IMR-90 (cell line): ENCODE results near the gene LYZ. TPM values are rescaled to one million over a fixed set of nuclear protein-coding genes. Genes with fewer than 3 reads are reported as not detected.

ENCODE experiments used
- ATAC-seq: fragments of 200-7000 bp; cut with Tn5 transposase; 2 replicates; pipeline ENCODE4 v1.9.1; 2020; ENCODE audit warnings: low read depth, mild to moderate bottlenecking, moderate library complexity
- BruUV-seq: library from RNA; stranded (reverse); fragments of 400-500 nt; replicated peaks from 2 replicates; lab custom pipeline; 2021; lab: Mats Ljungman, UMichigan
- CTCF ChIA-PET: fragments of 300-600 bp; formaldehyde crosslinking; extraction: SDS; loops from one replicate; lab custom pipeline; 2021; ENCODE audit warnings: antibody characterized with exemption; lab: Yijun Ruan, JAX
- POLR2A ChIA-PET: fragments of 300-600 bp; sonication (Branson Sonifier 250); formaldehyde crosslinking; loops from one replicate; lab custom pipeline; 2022; ENCODE audit warnings: antibody characterized with exemption; ENCODE audit not compliant: unreplicated experiment; lab: Charles Lee
- DNase-seq: peaks from one replicate; pipeline ENCODE4 v3.0.0; 2013
- H2AFZ ChIP-seq: replicated peaks from 2 replicates; pipeline ENCODE3; 2013; ENCODE audit warnings: low read length, mild to moderate bottlenecking; ENCODE audit not compliant: poor library complexity
- H2AK5ac ChIP-seq: 2 replicates; pipeline ENCODE4 v1.6.1; 2013; ENCODE audit warnings: low read depth, low read length, inconsistent platforms
- H2AK9ac ChIP-seq: replicated peaks from 2 replicates; pipeline ENCODE3; 2013; ENCODE audit warnings: mild to moderate bottlenecking, low read depth, low read length, moderate library complexity; ENCODE audit not compliant: poor library complexity
- H2BK120ac ChIP-seq: 2 replicates; pipeline ENCODE4 v1.6.1; 2013; ENCODE audit warnings: low read depth, low read length, inconsistent platforms
- H2BK15ac ChIP-seq: 3 replicates; pipeline ENCODE4 v1.6.1; 2013; ENCODE audit warnings: low read depth, low read length, inconsistent platforms
- H2BK20ac ChIP-seq: 2 replicates; pipeline ENCODE4 v1.6.1; 2013; ENCODE audit warnings: low read depth, mild to moderate bottlenecking, inconsistent platforms, low read length, moderate library complexity
- H2BK5ac ChIP-seq: 2 replicates; pipeline ENCODE4 v1.6.1; 2013; ENCODE audit warnings: mild to moderate bottlenecking, low read depth, low read length, inconsistent platforms; ENCODE audit not compliant: poor library complexity, severe bottlenecking
- H3K14ac ChIP-seq: replicated peaks from 2 replicates; pipeline ENCODE4 v1.6.1; 2013; ENCODE audit warnings: low read depth, low read length, inconsistent platforms
- H3K18ac ChIP-seq: 2 replicates; pipeline ENCODE4 v1.6.1; 2013; ENCODE audit warnings: low read depth, low read length, control low read depth
- H3K23ac ChIP-seq: 2 replicates; pipeline ENCODE4 v1.6.1; 2013; ENCODE audit warnings: low read depth, low read length, inconsistent platforms
- H3K27ac ChIP-seq: 2 replicates; pipeline ENCODE4 v1.5.1; 2013; ENCODE audit warnings: mild to moderate bottlenecking, control low read depth, low read length; ENCODE audit not compliant: insufficient read depth
- H3K27me3 ChIP-seq: 2 replicates; pipeline ENCODE4 v1.6.1; 2013; ENCODE audit warnings: low read length; ENCODE audit not compliant: control insufficient read depth, insufficient read depth
- H3K36me3 ChIP-seq: 2 replicates; pipeline ENCODE4 v1.6.1; 2013; ENCODE audit warnings: low read length, mixed read lengths; ENCODE audit not compliant: control insufficient read depth, insufficient read depth
- H3K4ac ChIP-seq: 2 replicates; pipeline ENCODE4 v1.6.1; 2013; ENCODE audit warnings: low read depth, low read length, inconsistent platforms
- H3K4me1 ChIP-seq: 2 replicates; pipeline ENCODE4 v1.6.1; 2013; ENCODE audit warnings: low read length, mixed read lengths; ENCODE audit not compliant: control insufficient read depth, insufficient read depth
- H3K4me2 ChIP-seq: 2 replicates; pipeline ENCODE4 v1.6.1; 2013; ENCODE audit warnings: low read depth, mild to moderate bottlenecking, control low read depth, low read length, moderate library complexity
- H3K4me3 ChIP-seq: 2 replicates; pipeline ENCODE4 v1.5.1; 2013; ENCODE audit warnings: low read depth, mild to moderate bottlenecking, control low read depth, low read length, moderate library complexity; ENCODE audit not compliant: insufficient read depth
- H3K56ac ChIP-seq: 2 replicates; pipeline ENCODE4 v1.6.1; 2013; ENCODE audit warnings: low read length, inconsistent platforms; ENCODE audit not compliant: insufficient read depth; ENCODE audit errors: extremely low read depth
- H3K79me1 ChIP-seq, 2 experiments: 2 replicates each; pipeline ENCODE4 v1.6.1; 2013; ENCODE audit warnings: low read length in 2 of 2, inconsistent platforms in 1 of 2, low read depth in 1 of 2
- H3K9ac ChIP-seq: 2 replicates; pipeline ENCODE4 v1.6.1; 2013; ENCODE audit warnings: low read depth, low read length, control low read depth
- H3K9me1 ChIP-seq: 2 replicates; pipeline ENCODE4 v1.6.1; 2013; ENCODE audit warnings: low read length, inconsistent platforms; ENCODE audit not compliant: insufficient read depth
- H3K9me3 ChIP-seq: 2 replicates; pipeline ENCODE4 v1.6.1; 2013; ENCODE audit warnings: low read length; ENCODE audit not compliant: control insufficient read depth, insufficient read depth
- H4K20me1 ChIP-seq: 2 replicates; pipeline ENCODE4 v1.6.1; 2013; ENCODE audit warnings: low read length, inconsistent platforms; ENCODE audit not compliant: insufficient read depth
- H4K5ac ChIP-seq: 2 replicates; pipeline ENCODE4 v1.6.1; 2013; ENCODE audit warnings: mild to moderate bottlenecking, low read depth, low read length, control low read depth
- H4K8ac ChIP-seq, 2 experiments: 2 replicates each; pipeline ENCODE4 v1.6.1; 2013; ENCODE audit warnings: low read depth in 2 of 2, low read length in 2 of 2, control low read depth in 1 of 2, inconsistent platforms in 1 of 2
- H4K91ac ChIP-seq: 2 replicates; pipeline ENCODE4 v1.6.1; 2013; ENCODE audit warnings: low read depth, low read length, inconsistent platforms; ENCODE audit not compliant: insufficient read depth
- BHLHE40 ChIP-seq: fragments of 150-350 bp; IDR thresholded peaks from 2 replicates; pipeline ENCODE4 v1.6.1; 2016; ENCODE audit warnings: mild to moderate bottlenecking, low read depth, low read length
- FOS ChIP-seq: fragments of 150-350 bp; IDR thresholded peaks from 2 replicates; pipeline ENCODE4 v1.6.1; 2016; ENCODE audit warnings: low read depth, low read length
- MAFK ChIP-seq: IDR thresholded peaks from 2 replicates; pipeline ENCODE4 v1.6.1; 2012; ENCODE audit warnings: low read depth, low read length, improper control_type of control experiment
- NFE2L2 ChIP-seq: fragments of 150-350 bp; IDR thresholded peaks from 2 replicates; pipeline ENCODE4 v1.6.1; 2016; ENCODE audit warnings: low read depth, mild to moderate bottlenecking, low read length
- POLR2A ChIP-seq: IDR thresholded peaks from 2 replicates; pipeline ENCODE4 v1.6.1; 2012; ENCODE audit warnings: mild to moderate bottlenecking, low read depth, low read length
- WGBS, 2 experiments: methylation state at CpG; one replicate each; pipeline versions ENCODE4 v1.1.5 to v1.1.7; 2013; ENCODE audit warnings: missing lambda C conversion rate in 2 of 2; ENCODE audit not compliant: insufficient read length in 1 of 2; ENCODE audit errors: extremely low coverage in 2 of 2; 5-methylcytosine and 5-hydroxymethylcytosine counted together
- dilution Hi-C: fragments of 300-500 bp; cut with HindIII; formaldehyde crosslinking; loops from one replicate; pipeline ENCODE4 v1.14.3; 2018; ENCODE audit warnings: low sequenced_read_pairs; ENCODE audit not compliant: unreplicated experiment
- in situ Hi-C: fragments of 300-500 bp; cut with MboI; formaldehyde crosslinking; loops from 3 replicates; pipeline ENCODE4 v1.14.3; 2019; ENCODE audit warnings: low sequenced_read_pairs, inconsistent platforms, mixed read lengths
- intact Hi-C: fragments of 100-400 bp; cut with micrococcal nuclease; formaldehyde crosslinking; loops from 2 replicates; pipeline ENCODE4 v1.10.0; 2022
- polyA plus RNA-seq, 3 experiments: library from polyadenylated mRNA; depleted of rRNA; stranded (reverse); fragments of >200 nt; gene quantifications; 2 replicates each; pipeline ENCODE4 v1.2.3, GENCODE V29; 2012; ENCODE audit warnings: low replicate concordance in 1 of 3
- total RNA-seq: library from RNA; depleted of rRNA; stranded (reverse); fragments of >200 nt; gene quantifications from 2 replicates; pipeline ENCODE4 v1.2.3, GENCODE V29; 2012
- TF ChIP-seq, protein P1 (sequence below): fragments of 150-350 bp; IDR thresholded peaks from 2 replicates; pipeline ENCODE4 v1.6.1; 2016; ENCODE audit warnings: low read depth, mild to moderate bottlenecking, low read length, moderate library complexity, borderline replicate concordance

The LYZ gene
- total and polyA plus RNA-seq, 2 of the 4 experiments (the other 2 are of a cell fraction) = not detected

DNA sequence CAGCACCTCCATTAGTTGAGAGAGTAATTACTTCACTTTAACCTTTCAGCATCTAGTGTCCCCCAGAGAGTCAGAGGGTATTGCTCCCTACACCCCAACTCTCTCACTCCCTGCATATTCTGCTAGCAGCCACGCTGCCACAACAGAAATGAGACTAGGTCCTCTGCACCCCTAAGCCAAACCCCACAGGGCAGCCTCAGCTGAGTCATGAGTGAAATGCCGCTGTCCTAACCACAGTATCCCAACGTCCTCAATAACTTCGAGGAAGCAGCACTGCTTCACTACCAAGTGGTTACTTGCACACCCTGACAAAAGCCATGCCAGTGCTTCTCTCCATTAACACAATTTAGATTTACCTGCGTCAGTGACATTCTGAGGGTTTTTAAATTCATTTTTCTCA, 6.9 kb upstream of the LYZ start:
- H4K8ac ChIP-seq = no peak overlapping the region
- no peak overlapping the region for H2BK120ac ChIP-seq
- peaks cover 32% of the 10 kb centered on the region for H3K27me3 ChIP-seq
- no peak overlapping the region for H2BK15ac ChIP-seq
- no peak overlapping the region for H3K4me3 ChIP-seq
- no peak for TF ChIP-seq MAFK
- TF ChIP-seq NFE2L2 = no peak
- TF ChIP-seq, protein P1, sequence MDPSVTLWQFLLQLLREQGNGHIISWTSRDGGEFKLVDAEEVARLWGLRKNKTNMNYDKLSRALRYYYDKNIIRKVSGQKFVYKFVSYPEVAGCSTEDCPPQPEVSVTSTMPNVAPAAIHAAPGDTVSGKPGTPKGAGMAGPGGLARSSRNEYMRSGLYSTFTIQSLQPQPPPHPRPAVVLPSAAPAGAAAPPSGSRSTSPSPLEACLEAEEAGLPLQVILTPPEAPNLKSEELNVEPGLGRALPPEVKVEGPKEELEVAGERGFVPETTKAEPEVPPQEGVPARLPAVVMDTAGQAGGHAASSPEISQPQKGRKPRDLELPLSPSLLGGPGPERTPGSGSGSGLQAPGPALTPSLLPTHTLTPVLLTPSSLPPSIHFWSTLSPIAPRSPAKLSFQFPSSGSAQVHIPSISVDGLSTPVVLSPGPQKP = no peak
- no peak for TF ChIP-seq BHLHE40
- TF ChIP-seq FOS = no peak
- TF ChIP-seq POLR2A = no peak
- no peak overlapping the region for H3K14ac ChIP-seq
- no peaks in the 10 kb centered on the region for H3K4me1 ChIP-seq
- no peak overlapping the region for H3K56ac ChIP-seq
- H4K20me1 ChIP-seq = no peaks in the 10 kb centered on the region
- H2BK5ac ChIP-seq = no peak overlapping the region
- no peak overlapping the region for H3K23ac ChIP-seq
- no peak overlapping the region for H3K27ac ChIP-seq
- no peak overlapping the region for H3K18ac ChIP-seq
- no peak for ATAC-seq
- no peak overlapping the region for H2AK9ac ChIP-seq
- no peak overlapping the region for H3K4ac ChIP-seq
- H3K9me3 ChIP-seq = no peaks in the 10 kb centered on the region
- POLR2A ChIA-PET = no interaction called here
- no peak overlapping the region for H2AFZ ChIP-seq
- no peak for DNase-seq
- BruUV-seq = no TSS peak
- H3K36me3 ChIP-seq = no peaks in the 10 kb centered on the region
- H3K9me1 ChIP-seq = no peaks in the 10 kb centered on the region
- no peak overlapping the region for H3K4me2 ChIP-seq
- intact Hi-C loops (no loop called here), in situ Hi-C loops (loop anchor here (25.0 kb wide), 1 partner anchor 396 kb away; the partner anchor contains the start of gene RAB3IP), dilution Hi-C loops (no loop called here)
- no peak overlapping the region for H2BK20ac ChIP-seq
- H3K79me1 ChIP-seq = no peaks in the 10 kb centered on the region
- no peak overlapping the region for H2AK5ac ChIP-seq
- 47% methylated on average over 3 of the region's 5 CpGs; no CpG with 5 or more reads in 1 of the 2 experiments for WGBS, 2 experiments
- no peak overlapping the region for H3K9ac ChIP-seq
- CTCF ChIA-PET = no interaction called here
- no peak overlapping the region for H4K5ac ChIP-seq
- H4K91ac ChIP-seq = no peak overlapping the region
